ENCODE data around the gene PIRT.
A peak's percentile ranks its signal among the peaks of the same experiment; 100 is the strongest.
"Not testable (repeated sequence)": the region's sequence is repeated elsewhere in the genome, so short reads cannot be mapped to it uniquely, and the experiment has no call there.

The PIRT gene

GRCh38 chr17:10837921-10838320 lies at the start of gene PIRT:
PIRT (minus strand) TSS chr17:10838087; CDS start chr17:10825645, 12,442 bp downstream.
- no peak for DNase-seq (ENCODE audit: low read depth)

- no peak for DNase-seq (ENCODE audit: low read depth)
These were observed 44.1 kb upstream of the PIRT start for GRCh38 chr17:10881959-10882358.

- no peak for DNase-seq (ENCODE audit: low read depth)
These were observed 41.4 kb upstream of the PIRT start for GRCh38 chr17:10879190-10879836.

GRCh38 chr17:10875984-10876555 lies 38.2 kb upstream of the PIRT start:
- no peak for DNase-seq (ENCODE audit: low read depth)

GRCh38 chr17:10875430-10875851 lies 37.6 kb upstream of the PIRT start:
- DNase-seq (ENCODE audit: low read depth), result no peak

- no peak for DNase-seq (ENCODE audit: low read depth)
These were observed 34.0 kb upstream of the PIRT start for GRCh38 chr17:10871914-10872313.

GRCh38 chr17:10870336-10871050 lies 32.6 kb upstream of the PIRT start:
- no peak for DNase-seq (ENCODE audit: low read depth)

- not testable (repeated sequence) for DNase-seq (ENCODE audit: low read depth)
These were observed 30.9 kb upstream of the PIRT start for GRCh38 chr17:10868744-10869143.

- DNase-seq (ENCODE audit: low read depth), result no peak
These were observed 21.2 kb upstream of the PIRT start for GRCh38 chr17:10859051-10859450.

GRCh38 chr17:10857976-10858375 lies 20.1 kb upstream of the PIRT start:
- DNase-seq (ENCODE audit: low read depth), result no peak

GRCh38 chr17:10846636-10847035 lies 8.7 kb upstream of the PIRT start:
- DNase-seq (ENCODE audit: low read depth), result not testable (repeated sequence)

- no peak for DNase-seq (ENCODE audit: low read depth)
These were observed 7.5 kb upstream of the PIRT start for GRCh38 chr17:10845388-10845751.

GRCh38 chr17:10844621-10845387 lies 6.9 kb upstream of the PIRT start:
- DNase-seq (ENCODE audit: low read depth), result peak; percentile 34

- DNase-seq (ENCODE audit: low read depth), result no peak
These were observed 5.9 kb upstream of the PIRT start for GRCh38 chr17:10843811-10844210.

GRCh38 chr17:10842658-10843057 lies 4.8 kb upstream of the PIRT start:
- no peak for DNase-seq (ENCODE audit: low read depth)

- DNase-seq (ENCODE audit: low read depth), result no peak
These were observed 795 bp upstream of the PIRT start for GRCh38 chr17:10838682-10839081.

GRCh38 chr17:10836966-10837590 lies 809 bp downstream of the PIRT start:
- DNase-seq (ENCODE audit: low read depth), result no peak

- no peak for DNase-seq (ENCODE audit: low read depth)
These were observed 1.7 kb downstream of the PIRT start for GRCh38 chr17:10836145-10836544.

- DNase-seq (ENCODE audit: low read depth), result no peak
These were observed 6.2 kb downstream of the PIRT start for GRCh38 chr17:10831696-10832095.

- no peak for DNase-seq (ENCODE audit: low read depth)
These were observed 9.9 kb downstream of the PIRT start for GRCh38 chr17:10827898-10828552.

GRCh38 chr17:10824874-10825273 lies 13.0 kb downstream of the PIRT start:
- DNase-seq (ENCODE audit: low read depth), result no peak

GRCh38 chr17:10821770-10822169 lies 16.1 kb downstream of the PIRT start:
- no peak for DNase-seq (ENCODE audit: low read depth)

Data from stromal cell of bone marrow (primary cell).